OCI-LY1 (cell line): ENCODE results near the gene PSME2.

Experiments used
- H2AFZ ChIP-seq: fragments of 200-600 bp; sonication (generic), shearing (Covaris generic); 2 replicates; pipeline ENCODE4 v1.6.0; 2014; ENCODE audit warnings: antibody characterized with exemption, mild to moderate bottlenecking, low read length
- H3F3A ChIP-seq: fragments of 200-600 bp; sonication (generic), shearing (Covaris generic); 2 replicates; pipeline ENCODE4 v1.6.0; 2014; ENCODE audit warnings: mild to moderate bottlenecking, antibody characterized with exemption, low read length, moderate library complexity; ENCODE audit not compliant: insufficient read depth
- H3K27ac ChIP-seq: fragments of 200-600 bp; sonication (generic); 2 replicates; pipeline ENCODE4 v1.5.1; 2014; ENCODE audit warnings: low read length, mixed run types, mild to moderate bottlenecking, low read depth; ENCODE audit not compliant: poor library complexity, severe bottlenecking
- H3K27me3 ChIP-seq: fragments of 200-600 bp; sonication (generic); 2 replicates; pipeline ENCODE4 v1.6.0; 2014; ENCODE audit warnings: antibody characterized with exemption, mild to moderate bottlenecking, low read length, moderate library complexity; ENCODE audit not compliant: insufficient read depth
- H3K36me3 ChIP-seq: fragments of 200-600 bp; sonication (generic); 2 replicates; pipeline ENCODE4 v1.6.1; 2014; ENCODE audit warnings: mild to moderate bottlenecking, antibody characterized with exemption, low read length, moderate library complexity, mixed read lengths; ENCODE audit not compliant: insufficient read depth
- H3K4me1 ChIP-seq: fragments of 200-600 bp; sonication (generic); 2 replicates; pipeline ENCODE4 v1.5.1; 2014; ENCODE audit warnings: mild to moderate bottlenecking, low read length, moderate library complexity; ENCODE audit not compliant: insufficient read depth, severe bottlenecking
- H3K4me2 ChIP-seq: fragments of 200-600 bp; sonication (generic), shearing (Covaris generic); 2 replicates; pipeline ENCODE4 v1.6.1; 2014; ENCODE audit warnings: low read length
- H3K4me3 ChIP-seq: fragments of 200-600 bp; sonication (generic); 2 replicates; pipeline ENCODE4 v1.5.1; 2014; ENCODE audit warnings: low read length, low read depth, mild to moderate bottlenecking, mixed read lengths; ENCODE audit not compliant: poor library complexity, severe bottlenecking
- H3K79me2 ChIP-seq: fragments of 200-600 bp; shearing (Covaris generic); 2 replicates; pipeline ENCODE4 v1.6.1; 2016; ENCODE audit warnings: mixed run types, low read length, mixed read lengths; ENCODE audit not compliant: insufficient read depth
- H3K9ac ChIP-seq: fragments of 200-600 bp; sonication (generic), shearing (Covaris generic); 2 replicates; pipeline ENCODE4 v1.6.1; 2014; ENCODE audit warnings: mild to moderate bottlenecking, low read length, mixed read lengths
- H3K9me2 ChIP-seq: fragments of 200-600 bp; sonication (generic), shearing (Covaris generic); 2 replicates; pipeline ENCODE4 v1.6.1; 2014; ENCODE audit warnings: low read depth, mild to moderate bottlenecking, low read length, mixed read lengths
- H3K9me3 ChIP-seq: fragments of 200-600 bp; shearing (Covaris generic); 2 replicates; pipeline ENCODE4 v1.6.1; 2014; ENCODE audit warnings: low read length, mixed read lengths
- H4K20me1 ChIP-seq: fragments of 200-600 bp; sonication (generic), shearing (Covaris generic); 2 replicates; pipeline ENCODE4 v1.6.0; 2016; ENCODE audit warnings: mild to moderate bottlenecking, low read length; ENCODE audit not compliant: insufficient read depth
- EZH2 ChIP-seq: fragments of 200-600 bp; sonication (generic), shearing (Covaris generic); IDR thresholded peaks from 2 replicates; pipeline ENCODE4 v1.8.0; 2017; ENCODE audit warnings: borderline replicate concordance, mixed run types, mild to moderate bottlenecking, antibody characterized with exemption, low read length, moderate library complexity, mixed read lengths
- TF ChIP-seq, protein P1 (sequence below): fragments of 200-600 bp; sonication (generic), shearing (Covaris generic); IDR thresholded peaks from 2 replicates; pipeline ENCODE4 v1.5.1; 2017; ENCODE audit warnings: mild to moderate bottlenecking, antibody characterized with exemption, low read length, moderate library complexity, mixed read lengths

Gene PSME2, protein sequence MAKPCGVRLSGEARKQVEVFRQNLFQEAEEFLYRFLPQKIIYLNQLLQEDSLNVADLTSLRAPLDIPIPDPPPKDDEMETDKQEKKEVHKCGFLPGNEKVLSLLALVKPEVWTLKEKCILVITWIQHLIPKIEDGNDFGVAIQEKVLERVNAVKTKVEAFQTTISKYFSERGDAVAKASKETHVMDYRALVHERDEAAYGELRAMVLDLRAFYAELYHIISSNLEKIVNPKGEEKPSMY

DNA sequence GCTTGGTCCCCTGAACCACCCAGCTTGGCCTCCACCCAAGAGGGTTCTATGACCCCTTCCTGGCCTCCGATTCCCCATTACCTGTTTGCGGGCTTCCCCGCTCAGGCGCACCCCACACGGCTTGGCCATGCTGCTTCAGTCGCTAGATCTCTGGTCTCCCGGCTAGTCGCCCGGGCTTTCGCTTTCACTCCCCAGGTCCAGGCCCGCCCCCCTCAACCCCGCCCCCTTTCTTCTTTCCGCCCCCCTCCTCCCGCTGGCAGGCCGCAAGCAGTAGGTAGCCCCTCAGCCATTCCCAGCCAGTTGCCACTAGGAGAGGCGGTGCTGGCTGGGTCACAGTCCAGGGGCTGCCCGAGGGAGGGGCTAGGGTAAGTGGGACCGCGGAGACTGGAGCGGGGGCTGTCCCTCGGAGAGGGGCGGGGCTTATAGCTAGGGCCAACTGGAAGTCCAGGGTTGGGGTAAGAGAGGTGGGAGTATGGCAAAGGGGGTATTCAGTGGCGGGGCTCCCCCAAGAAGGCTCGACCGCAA lies at the start of gene PSME2:
PSME2 (minus strand) TSS at position 158 of the 525 bp plus-strand sequence; CDS start at position 129, 29 bp downstream.
- Histone ChIP-seq H3K79me2 (peaks cover 6% of the 10 kb centered on the region; the same call in 1 of the 2 replicates), H3K9me3 (no peaks in the 10 kb centered on the region), H4K20me1 (no peaks in the 10 kb centered on the region), H3K9ac (peak within 1 kb of the TSS; percentile 99), H3K4me3 (peak within 1 kb of the TSS; percentile 97), H3K4me2 (peak within 1 kb of the TSS; percentile 98), H3K27ac (peak within 1 kb of the TSS; percentile 82), H3K27me3 (no peaks in the 10 kb centered on the region), H2AFZ (no peak within 1 kb of the TSS), H3K9me2 (no peaks in the 10 kb centered on the region), H3K4me1 (peaks cover 28% of the 10 kb centered on the region), H3F3A (no peaks in the 10 kb centered on the region), H3K36me3 (peaks cover 55% of the 10 kb centered on the region)
- TF ChIP-seq EZH2: no peak
- TF ChIP-seq, protein P1, sequence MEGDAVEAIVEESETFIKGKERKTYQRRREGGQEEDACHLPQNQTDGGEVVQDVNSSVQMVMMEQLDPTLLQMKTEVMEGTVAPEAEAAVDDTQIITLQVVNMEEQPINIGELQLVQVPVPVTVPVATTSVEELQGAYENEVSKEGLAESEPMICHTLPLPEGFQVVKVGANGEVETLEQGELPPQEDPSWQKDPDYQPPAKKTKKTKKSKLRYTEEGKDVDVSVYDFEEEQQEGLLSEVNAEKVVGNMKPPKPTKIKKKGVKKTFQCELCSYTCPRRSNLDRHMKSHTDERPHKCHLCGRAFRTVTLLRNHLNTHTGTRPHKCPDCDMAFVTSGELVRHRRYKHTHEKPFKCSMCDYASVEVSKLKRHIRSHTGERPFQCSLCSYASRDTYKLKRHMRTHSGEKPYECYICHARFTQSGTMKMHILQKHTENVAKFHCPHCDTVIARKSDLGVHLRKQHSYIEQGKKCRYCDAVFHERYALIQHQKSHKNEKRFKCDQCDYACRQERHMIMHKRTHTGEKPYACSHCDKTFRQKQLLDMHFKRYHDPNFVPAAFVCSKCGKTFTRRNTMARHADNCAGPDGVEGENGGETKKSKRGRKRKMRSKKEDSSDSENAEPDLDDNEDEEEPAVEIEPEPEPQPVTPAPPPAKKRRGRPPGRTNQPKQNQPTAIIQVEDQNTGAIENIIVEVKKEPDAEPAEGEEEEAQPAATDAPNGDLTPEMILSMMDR: no peak

DNA sequence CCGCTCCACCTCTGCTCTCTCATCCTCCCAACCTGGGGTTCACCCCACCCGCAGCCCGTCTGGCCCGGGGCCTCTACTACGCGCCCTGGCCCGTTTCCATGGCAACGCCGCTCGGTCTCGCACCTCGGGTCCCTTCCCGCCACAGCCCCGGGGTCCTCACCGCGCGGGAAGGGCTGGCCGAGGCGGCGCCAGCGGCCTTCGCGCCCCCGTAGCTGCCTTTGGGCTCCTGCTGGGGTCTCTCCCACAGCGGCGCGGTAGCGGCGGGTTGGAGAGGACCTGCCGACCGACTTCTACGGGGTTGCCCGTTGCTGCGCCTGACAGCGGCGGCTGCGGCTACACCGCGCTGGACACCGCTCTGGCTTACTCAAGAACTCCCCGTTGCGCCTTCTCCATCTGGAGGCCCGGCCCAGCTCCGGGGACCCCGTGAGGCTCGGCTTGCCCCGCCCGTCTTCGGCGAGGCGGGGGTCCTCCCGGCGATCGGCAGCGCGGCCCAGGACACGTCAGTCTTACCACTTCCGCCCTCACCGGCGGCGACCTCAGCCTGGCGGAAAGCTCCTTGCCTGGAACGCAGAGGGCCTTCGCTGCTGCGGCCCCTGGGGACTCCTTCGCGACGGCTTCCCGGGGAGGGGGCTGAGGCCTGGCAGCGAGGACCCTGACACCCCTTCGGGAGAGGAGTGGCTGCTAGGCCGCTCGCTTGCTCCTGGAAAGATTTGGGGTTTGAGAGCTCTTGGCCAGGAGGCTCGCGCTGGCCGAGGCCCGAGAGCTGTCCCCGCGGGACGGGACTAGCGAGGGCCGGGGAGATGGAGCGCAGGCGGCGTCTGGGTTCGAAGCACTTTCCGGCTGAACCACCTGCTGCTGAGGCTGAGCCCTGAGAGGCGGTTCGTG lies 49.0 kb upstream of the PSME2 start, which contains the start of gene TM9SF1:
TM9SF1 (minus strand) TSS at position 256 of the 885 bp plus-strand sequence. CDS start 422 bp downstream, outside the sequence.
- H4K20me1 ChIP-seq: no peaks in the 10 kb centered on the region
- no peaks in the 10 kb centered on the region for H3K79me2 ChIP-seq
- H3K9me2 ChIP-seq: no peaks in the 10 kb centered on the region
- H3K9me3 ChIP-seq: 0 out of 2 replicates have a peak, but pooled peaks cover 3% of the 10 kb centered on the region
- TF ChIP-seq, protein P1: no peak
- TF ChIP-seq EZH2: no peak
- no peaks in the 10 kb centered on the region for H3K27me3 ChIP-seq
- H3K4me3 ChIP-seq: peak within 1 kb of the TSS; percentile 89
- peaks cover 34% of the 10 kb centered on the region for H3K36me3 ChIP-seq
- peak within 1 kb of the TSS; percentile 97 for H3K4me2 ChIP-seq
- peaks cover 29% of the 10 kb centered on the region for H3K4me1 ChIP-seq
- H3K9ac ChIP-seq: peak within 1 kb of the TSS; percentile 96
- no peaks in the 10 kb centered on the region for H3F3A ChIP-seq
- H3K27ac ChIP-seq: peak within 1 kb of the TSS; percentile 92
- no peak within 1 kb of the TSS for H2AFZ ChIP-seq

DNA sequence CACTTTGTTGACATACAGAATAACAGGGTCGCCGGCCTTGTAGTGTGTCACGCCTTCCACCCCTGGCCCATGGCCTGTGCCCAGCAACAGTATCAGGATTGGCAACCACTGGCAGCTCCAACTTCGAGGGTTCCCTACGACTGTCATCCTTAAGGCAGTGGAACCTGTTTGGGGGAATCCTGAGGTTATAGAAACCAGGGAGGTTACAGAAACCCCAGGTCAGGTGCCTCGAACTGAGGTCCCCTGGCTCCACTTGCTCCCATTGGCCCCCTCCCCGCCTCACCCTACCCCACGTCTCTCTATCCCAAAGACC lies 48.4 kb upstream of the PSME2 start:
- Histone ChIP-seq H2AFZ (no peak overlapping the region), H3K4me2 (peak overlapping the region; percentile 97)

More for the DNA sequence above, 48.4 kb upstream of the PSME2 start:
- Histone ChIP-seq H3K27ac (peak overlapping the region; percentile 92), H3F3A (no peaks in the 10 kb centered on the region), H3K79me2 (no peaks in the 10 kb centered on the region), H3K36me3 (peaks cover 31% of the 10 kb centered on the region), H3K9me3 (0 out of 2 replicates have a peak, but pooled peaks cover 3% of the 10 kb centered on the region), H3K4me1 (peaks cover 29% of the 10 kb centered on the region), H3K9me2 (no peaks in the 10 kb centered on the region), H3K9ac (peak overlapping the region; percentile 96), H3K27me3 (no peaks in the 10 kb centered on the region), H3K4me3 (peak overlapping the region; percentile 89), H4K20me1 (no peaks in the 10 kb centered on the region)
- no peak for TF ChIP-seq EZH2
- TF ChIP-seq, protein P1: no peak
